ENCODE results near the gene CFAP97D2.
A peak's percentile ranks its signal among the peaks of the same experiment; 100 is the strongest.
"Not testable (repeated sequence)": the region's sequence is repeated elsewhere in the genome, so short reads cannot be mapped to it uniquely, and the experiment has no call there.

CFAP97D2 gene

GRCh38 chr13:114228176-114228575 is 49.1 kb downstream of the CFAP97D2 start:
- intact Hi-C loops (cut with DNase I): loop anchor here (5.0 kb wide), 1 partner anchor 191 kb away; no protein-coding TSS in a partner anchor
- DNase-seq: no peak

DNA sequence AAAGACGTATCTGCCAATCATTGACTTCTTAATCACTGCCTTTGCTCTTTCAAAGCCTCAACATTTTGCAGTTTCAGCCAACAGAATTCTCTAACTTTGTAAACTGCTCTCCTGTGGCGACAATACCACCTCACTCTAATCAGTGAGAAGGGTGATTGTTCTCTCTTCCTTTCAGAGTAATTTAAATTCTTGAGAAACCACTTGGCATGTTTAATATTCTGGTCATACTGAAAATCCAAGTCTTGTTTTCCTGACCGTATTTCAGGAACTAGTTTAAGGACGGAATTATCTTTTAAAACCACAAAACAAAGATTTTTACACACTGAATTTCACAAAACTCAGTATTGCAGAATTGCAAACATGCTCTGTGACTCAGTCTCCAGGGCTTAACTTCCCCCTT is 50.4 kb downstream of the CFAP97D2 start:
- intact Hi-C loops (cut with DNase I): loop anchor here (5.0 kb wide), 1 partner anchor 192 kb away; no protein-coding TSS in a partner anchor
- DNase-seq: no peak

GRCh38 chr13:114230117-114230516 is 51.1 kb downstream of the CFAP97D2 start:
- intact Hi-C loops (cut with DNase I): no loop called here
- no peak for DNase-seq

DNA sequence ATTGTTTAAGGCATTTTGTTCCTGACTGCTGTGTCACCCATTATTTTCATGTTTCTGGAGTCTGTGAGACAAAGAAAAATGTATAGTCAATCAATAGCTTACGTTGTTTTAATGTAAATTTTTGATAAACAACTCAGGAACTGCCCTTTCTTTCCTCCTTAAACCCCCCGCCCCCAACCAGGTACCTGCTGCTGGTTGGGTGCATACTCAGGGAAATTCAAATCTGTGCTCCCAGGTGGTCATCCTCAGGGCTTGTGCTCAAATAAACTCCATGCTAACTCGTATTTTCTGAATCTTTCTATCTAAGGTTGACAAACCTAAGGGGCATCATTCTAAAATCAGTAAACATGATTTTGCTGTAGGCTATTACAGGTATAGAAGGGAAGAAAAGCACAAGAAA is 51.5 kb downstream of the CFAP97D2 start:
- DNase-seq: no peak
- intact Hi-C loops (cut with DNase I): no loop called here

DNA sequence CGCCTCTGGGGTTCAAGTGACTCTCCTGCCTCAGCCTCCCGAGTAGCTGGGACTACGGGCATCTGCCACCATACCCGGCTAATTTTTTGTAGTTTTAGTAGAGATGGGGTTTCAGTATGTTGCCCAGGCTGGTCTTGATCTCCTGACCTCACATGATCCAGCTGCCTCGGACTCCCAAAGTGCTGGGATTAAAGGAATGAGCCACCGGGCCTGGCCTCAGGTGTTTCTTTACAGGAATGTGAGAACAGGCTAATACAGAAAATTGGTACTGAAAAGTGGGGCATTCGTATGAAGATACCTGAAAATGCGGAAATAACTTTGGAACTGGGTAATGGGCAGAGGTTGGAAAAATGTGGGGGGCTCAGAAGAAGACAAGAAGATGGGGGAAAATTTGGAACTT is 52.8 kb downstream of the CFAP97D2 start:
- DNase-seq: no peak
- intact Hi-C loops (cut with DNase I): no loop called here

- intact Hi-C loops (cut with DNase I): loop anchor here (1.0 kb wide), 1 partner anchor 47 kb away; the partner anchor contains the start of gene UPF3A
- DNase-seq: no peak
These were observed 55.2 kb downstream of the CFAP97D2 start for GRCh38 chr13:114234266-114234644.

- intact Hi-C loops (cut with DNase I): loop anchor here (1.0 kb wide), 1 partner anchor 46 kb away; the partner anchor contains the start of gene UPF3A
- DNase-seq: peak; percentile 89 to 99 (median 94)
These were observed 55.8 kb downstream of the CFAP97D2 start, which contains the start of gene CDC16 for GRCh38 chr13:114234645-114235421. CDC16 (plus strand) TSS chr13:114234897; CDS start chr13:114235085, 188 bp downstream.

DNA sequence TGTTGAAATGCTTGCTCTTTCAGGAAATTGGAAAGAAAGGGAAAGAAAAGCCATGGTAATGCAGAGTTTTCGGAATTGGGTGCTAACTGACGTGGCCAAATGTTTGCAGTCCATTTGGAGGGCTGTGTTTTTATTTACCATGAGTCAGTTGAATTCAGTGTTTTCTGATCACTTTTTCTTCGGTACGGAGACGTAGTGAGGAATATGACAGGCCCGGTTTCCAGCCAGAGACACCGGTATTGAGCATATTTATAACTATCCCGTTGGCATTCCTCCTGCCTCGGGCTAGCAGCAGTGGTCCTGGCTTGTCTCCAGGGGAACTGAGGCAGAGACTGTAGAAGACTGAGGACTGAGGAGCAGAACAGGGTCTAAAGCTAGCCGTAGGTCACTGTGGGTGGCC is 56.6 kb downstream of the CFAP97D2 start:
- intact Hi-C loops (cut with DNase I): no loop called here
- DNase-seq: no peak

DNA sequence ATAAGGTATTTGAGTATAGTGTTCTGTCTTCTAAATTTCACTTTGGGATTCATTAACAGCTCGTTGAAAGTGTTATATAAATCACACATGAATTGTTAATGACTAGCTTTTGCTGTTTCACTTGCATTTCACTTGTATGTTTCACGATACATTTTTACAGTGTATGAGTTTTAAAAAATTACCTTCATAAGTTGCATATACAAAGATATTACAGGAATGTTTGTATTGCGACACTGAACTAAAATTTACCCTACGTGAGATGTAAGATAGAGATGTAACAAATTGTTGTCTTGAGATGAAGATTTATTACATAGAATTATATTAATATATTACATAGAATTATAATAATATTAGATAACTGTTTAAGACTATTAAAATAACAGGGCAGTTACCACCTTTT is 57.2 kb downstream of the CFAP97D2 start:
- intact Hi-C loops (cut with DNase I): no loop called here
- DNase-seq: no peak

- no peak for DNase-seq
- intact Hi-C loops (cut with DNase I): no loop called here
These were observed 58.5 kb downstream of the CFAP97D2 start for GRCh38 chr13:114237415-114238112.

GRCh38 chr13:114241918-114242317 is 62.9 kb downstream of the CFAP97D2 start:
- DNase-seq: no peak
- intact Hi-C loops (cut with DNase I): no loop called here

GRCh38 chr13:114243971-114244370 is 64.9 kb downstream of the CFAP97D2 start:
- no peak for DNase-seq
- intact Hi-C loops (cut with DNase I): no loop called here

- no peak for DNase-seq
- intact Hi-C loops (cut with DNase I): no loop called here
These were observed 65.6 kb downstream of the CFAP97D2 start for GRCh38 chr13:114244637-114245036.

DNA sequence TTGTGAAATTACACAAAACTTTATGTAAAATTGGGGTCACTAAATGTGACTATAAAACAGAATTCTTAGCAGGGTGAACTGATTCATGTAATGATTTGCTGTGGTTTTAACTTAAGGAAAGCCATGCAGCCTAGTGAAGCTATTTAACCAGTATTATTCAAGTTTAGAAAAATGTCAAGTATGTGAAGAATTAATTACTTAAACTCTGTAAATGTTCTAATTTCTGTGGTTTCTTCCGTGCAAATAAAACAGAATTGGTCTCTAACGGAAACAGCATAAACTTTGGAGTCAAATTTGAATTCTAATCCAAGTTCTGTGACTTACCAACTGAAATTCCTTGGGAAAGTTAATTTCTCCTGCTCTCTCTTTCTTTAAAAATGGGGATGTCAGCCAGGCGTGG is 69.0 kb downstream of the CFAP97D2 start:
- intact Hi-C loops (cut with DNase I): no loop called here

GRCh38 chr13:114249077-114249476 is 70.0 kb downstream of the CFAP97D2 start:
- intact Hi-C loops (cut with DNase I): no loop called here
- no peak for DNase-seq

More for the DNA sequence above, 69.0 kb downstream of the CFAP97D2 start:
- DNase-seq: no peak

DNA sequence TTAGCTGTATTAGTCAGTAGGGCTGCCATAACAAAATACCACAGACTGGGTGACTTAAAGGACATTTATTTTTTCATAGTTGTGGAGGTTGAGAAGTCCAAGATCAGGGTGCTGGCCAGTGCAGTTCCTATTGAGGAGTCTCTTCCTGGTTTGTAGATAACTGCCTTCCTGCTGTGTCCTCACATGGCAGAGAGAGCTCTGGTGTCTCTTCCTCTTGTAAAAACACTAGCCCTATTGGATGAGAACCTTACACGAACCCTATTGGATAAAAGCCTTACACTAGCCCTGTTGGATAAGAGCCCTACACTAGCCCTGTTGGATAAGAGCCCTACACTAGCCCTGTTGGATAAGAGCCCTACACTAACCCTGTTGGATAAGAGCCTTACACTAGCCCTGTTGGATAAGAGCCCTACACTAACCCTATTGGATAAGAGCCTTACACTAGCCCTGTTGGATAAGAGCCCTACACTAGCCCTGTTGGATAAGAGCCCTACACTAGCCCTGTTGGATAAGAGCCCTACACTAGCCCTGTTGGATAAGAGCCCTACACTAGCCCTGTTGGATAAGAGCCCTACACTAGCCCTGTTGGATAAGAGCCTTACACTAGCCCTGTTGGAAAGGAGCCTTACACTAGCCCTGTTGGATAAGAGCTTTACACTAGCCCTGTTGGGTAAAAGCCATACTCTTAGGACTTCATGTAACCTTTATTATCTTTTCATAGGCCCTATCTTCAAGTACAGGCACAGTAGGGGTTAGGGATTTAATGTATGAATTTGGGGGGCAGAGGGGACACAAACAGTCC is 72.8 kb downstream of the CFAP97D2 start:
- DNase-seq; intact Hi-C loops (cut with DNase I): not testable (repeated sequence)

GRCh38 chr13:114256547-114256946 is 77.5 kb downstream of the CFAP97D2 start:
- intact Hi-C loops (cut with DNase I): no loop called here
- no peak for DNase-seq

DNA sequence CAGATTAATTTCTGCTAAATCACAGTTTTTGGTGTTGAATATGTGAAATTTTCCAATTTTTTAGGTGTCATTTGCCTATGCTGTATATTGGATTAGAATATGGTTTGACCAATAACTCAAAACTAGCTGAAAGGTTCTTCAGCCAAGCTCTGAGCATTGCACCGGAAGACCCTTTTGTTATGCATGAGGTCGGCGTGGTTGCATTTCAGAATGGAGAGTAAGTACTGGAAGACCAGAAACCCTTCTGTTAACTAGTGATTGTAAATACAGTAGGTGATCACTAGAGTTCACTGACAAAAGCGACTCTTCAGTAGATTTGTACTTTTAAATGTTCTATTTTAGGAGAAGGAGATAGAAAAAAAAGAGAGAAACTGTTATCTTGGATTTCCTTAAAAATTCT is 78.0 kb downstream of the CFAP97D2 start:
- DNase-seq: no peak
- intact Hi-C loops (cut with DNase I): no loop called here

- no peak for DNase-seq
- intact Hi-C loops (cut with DNase I): no loop called here
These were observed 79.5 kb downstream of the CFAP97D2 start for GRCh38 chr13:114258589-114258988.

DNA sequence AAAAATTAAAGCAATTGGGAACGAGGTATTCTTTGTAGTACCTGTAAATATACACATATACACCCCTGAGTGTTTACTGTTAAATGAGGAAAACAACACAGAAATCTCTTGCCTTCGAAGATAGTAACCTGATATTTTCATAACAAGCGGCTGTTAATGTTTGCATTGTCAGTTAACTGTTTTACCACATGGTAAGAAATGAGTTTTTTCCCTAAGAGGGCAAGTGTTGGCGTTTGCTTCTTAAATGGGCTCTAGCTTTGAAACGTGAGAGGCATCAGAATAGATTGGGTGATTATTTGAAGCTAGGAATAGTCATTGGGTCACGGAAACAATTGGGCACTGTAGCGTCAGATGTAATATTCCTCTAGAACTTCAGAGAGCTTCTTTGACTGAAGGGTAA is 80.3 kb downstream of the CFAP97D2 start:
- no peak for DNase-seq
- intact Hi-C loops (cut with DNase I): no loop called here

DNA sequence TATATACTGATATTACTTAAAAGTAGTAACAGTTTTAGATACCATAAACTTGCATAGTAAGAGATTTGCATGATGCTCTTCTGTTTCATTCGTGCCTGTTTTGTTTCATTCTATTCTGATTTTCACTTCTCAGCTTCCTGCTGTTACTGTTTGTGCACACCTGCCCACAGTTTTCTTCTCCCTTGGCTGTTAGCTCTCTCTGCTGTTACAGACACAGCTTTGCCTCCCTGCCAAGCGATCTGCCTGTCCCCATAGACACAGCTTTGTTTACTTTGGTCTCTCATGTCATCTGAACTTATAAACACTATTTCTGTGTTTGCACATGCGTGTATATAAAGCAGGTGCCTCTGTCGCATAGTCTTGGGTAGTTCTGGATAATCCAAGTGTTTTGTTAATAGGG is 80.9 kb downstream of the CFAP97D2 start:
- no peak for DNase-seq
- intact Hi-C loops (cut with DNase I): no loop called here

Data from posterior cingulate gyrus (tissue), 11 donors.